SU-DHL-6 (cell line): ENCODE data around the gene SGIP1.

ENCODE experiments used
- CTCF ChIP-seq: fragments of 200-600 bp; sonication (generic); IDR thresholded peaks from one replicate; pipeline ENCODE4 v1.5.1; 2017; ENCODE audit warnings: antibody characterized with exemption, mild to moderate bottlenecking, low read length, moderate library complexity; ENCODE audit not compliant: insufficient read depth, poor library complexity, severe bottlenecking
- EZH2phosphoT487 ChIP-seq: fragments of 200-600 bp; sonication (generic), shearing (Covaris generic); conservative IDR thresholded peaks from 2 replicates; pipeline ENCODE4 v1.6.1; 2018; ENCODE audit warnings: mild to moderate bottlenecking, antibody characterized with exemption, low read length, moderate library complexity, mixed read lengths

- TF ChIP-seq CTCF (no peak), EZH2phosphoT487 (no peak)
Measured at GRCh38 chr1:66542314-66542713, 8.4 kb downstream of the SGIP1 start.
